Loucy (cell line): Measurements from ENCODE around the gene RSRC1.

Experiments
- H2AFZ ChIP-seq: fragments of 200-600 bp; sonication (generic); 2 replicates; pipeline ENCODE4 v1.6.0; 2016; ENCODE audit warnings: antibody characterized with exemption, mild to moderate bottlenecking, low read length, moderate library complexity
- H3F3A ChIP-seq: fragments of 200-600 bp; 2 replicates; pipeline ENCODE4 v1.6.0; 2016; ENCODE audit warnings: antibody characterized with exemption, low read depth, mild to moderate bottlenecking
- H3K27me3 ChIP-seq: fragments of 200-600 bp; sonication (generic); 2 replicates; pipeline ENCODE4 v1.6.1; 2014; ENCODE audit warnings: low read length, mild to moderate bottlenecking; ENCODE audit not compliant: insufficient read depth, poor library complexity, severe bottlenecking
- H3K36me3 ChIP-seq: fragments of 200-600 bp; sonication (generic); 2 replicates; pipeline ENCODE4 v1.6.1; 2016; ENCODE audit warnings: low read length; ENCODE audit not compliant: insufficient read depth
- H3K4me1 ChIP-seq: fragments of 200-600 bp; sonication (generic); 2 replicates; pipeline ENCODE4 v1.5.1; 2014; ENCODE audit warnings: low read length, mild to moderate bottlenecking; ENCODE audit not compliant: insufficient read depth, poor library complexity, severe bottlenecking
- H3K4me2 ChIP-seq: fragments of 200-600 bp; sonication (generic); 2 replicates; pipeline ENCODE4 v1.6.0; 2014; ENCODE audit warnings: antibody characterized with exemption, low read length, low read depth, mild to moderate bottlenecking; ENCODE audit not compliant: poor library complexity, severe bottlenecking
- H3K4me3 ChIP-seq: fragments of 200-600 bp; sonication (generic); 2 replicates; pipeline ENCODE4 v1.5.1; 2014; ENCODE audit warnings: low read length, mild to moderate bottlenecking, mixed read lengths; ENCODE audit not compliant: poor library complexity, severe bottlenecking
- H3K79me2 ChIP-seq: fragments of 200-600 bp; sonication (generic); 2 replicates; pipeline ENCODE4 v1.6.1; 2014; ENCODE audit warnings: low read length; ENCODE audit not compliant: insufficient read depth
- H3K9ac ChIP-seq: fragments of 200-600 bp; sonication (generic); 2 replicates; pipeline ENCODE4 v1.6.0; 2014; ENCODE audit warnings: mild to moderate bottlenecking, low read depth, low read length, moderate library complexity; ENCODE audit not compliant: poor library complexity, severe bottlenecking
- H3K9me2 ChIP-seq: fragments of 200-600 bp; sonication (generic); replicated peaks from 2 replicates; pipeline ENCODE4 v1.6.1; 2016; ENCODE audit warnings: low read depth, low read length, mixed read lengths
- H3K9me3 ChIP-seq: fragments of 200-600 bp; sonication (generic); 2 replicates; pipeline ENCODE4 v1.6.1; 2014; ENCODE audit warnings: mild to moderate bottlenecking, antibody characterized with exemption, low read length, low read depth; ENCODE audit not compliant: insufficient read depth
- H4K20me1 ChIP-seq: fragments of 200-600 bp; sonication (generic); 2 replicates; pipeline ENCODE4 v1.6.0; 2014; ENCODE audit warnings: antibody characterized with exemption, low read length, mild to moderate bottlenecking; ENCODE audit not compliant: insufficient read depth, poor library complexity, severe bottlenecking
- EZH2phosphoT487 ChIP-seq: fragments of 200-600 bp; IDR thresholded peaks from 2 replicates; pipeline ENCODE4 v1.6.1; 2018; ENCODE audit warnings: antibody characterized with exemption, mild to moderate bottlenecking, moderate library complexity, borderline replicate concordance
- TF ChIP-seq, protein P1 (sequence below): fragments of 200-600 bp; sonication (generic); conservative IDR thresholded peaks from 2 replicates; pipeline ENCODE4 v1.5.1; 2014; ENCODE audit warnings: mild to moderate bottlenecking, antibody characterized with exemption, low read length

The RSRC1 gene

DNA sequence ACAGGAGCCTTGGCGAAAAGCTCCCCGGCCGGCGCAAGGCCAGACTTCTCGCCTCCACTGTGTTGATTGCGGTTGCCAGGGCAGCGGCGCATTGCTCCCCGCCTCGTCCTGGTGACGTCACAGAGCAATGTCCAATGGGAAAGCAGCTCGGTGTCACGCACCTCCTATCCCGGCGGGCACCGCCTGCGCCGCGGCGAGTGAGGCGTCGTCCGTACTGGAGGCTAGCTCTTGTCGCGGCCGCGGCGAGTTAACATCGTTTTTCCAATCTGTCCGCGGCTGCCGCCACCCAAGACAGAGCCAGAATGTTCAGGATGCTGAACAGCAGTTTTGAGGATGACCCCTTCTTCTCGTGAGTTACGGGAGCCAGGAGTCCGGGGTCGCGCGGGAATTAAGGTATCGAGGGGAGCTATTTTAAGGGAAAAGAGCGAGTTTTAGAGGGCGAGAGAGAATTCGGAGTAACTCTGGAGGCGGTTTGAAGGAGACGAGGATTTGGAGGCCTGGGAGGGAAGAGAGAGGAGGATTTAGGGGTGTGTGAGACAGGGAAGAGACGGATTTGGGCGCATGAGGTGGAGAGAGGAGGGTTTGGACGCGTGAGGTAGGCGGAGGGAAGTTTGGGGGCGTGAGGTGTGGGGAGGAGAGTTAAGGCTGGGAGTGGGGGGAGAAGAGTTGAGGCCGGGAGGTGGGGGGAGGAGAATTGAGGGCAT lies 461.3 kb downstream of the RSRC1 start, which contains the start of gene MLF1:
Gene MLF1, plus strand, starts transcription at position 196 of the 704 bp plus-strand sequence. Its CDS starts 107 bp downstream, at position 303.
- Histone ChIP-seq H3K36me3 (no peaks in the 10 kb centered on the region), H3F3A (no peaks in the 10 kb centered on the region), H3K9me3 (no peaks in the 10 kb centered on the region), H4K20me1 (no peaks in the 10 kb centered on the region), H3K4me2 (no peak within 1 kb of the TSS), H3K27me3 (no peaks in the 10 kb centered on the region), H2AFZ (no peak within 1 kb of the TSS), H3K4me1 (no peaks in the 10 kb centered on the region), H3K4me3 (no peak within 1 kb of the TSS), H3K9ac (no peak within 1 kb of the TSS), H3K9me2 (no peaks in the 10 kb centered on the region), H3K79me2 (no peaks in the 10 kb centered on the region)
- no peak for TF ChIP-seq EZH2phosphoT487
- TF ChIP-seq, protein P1, sequence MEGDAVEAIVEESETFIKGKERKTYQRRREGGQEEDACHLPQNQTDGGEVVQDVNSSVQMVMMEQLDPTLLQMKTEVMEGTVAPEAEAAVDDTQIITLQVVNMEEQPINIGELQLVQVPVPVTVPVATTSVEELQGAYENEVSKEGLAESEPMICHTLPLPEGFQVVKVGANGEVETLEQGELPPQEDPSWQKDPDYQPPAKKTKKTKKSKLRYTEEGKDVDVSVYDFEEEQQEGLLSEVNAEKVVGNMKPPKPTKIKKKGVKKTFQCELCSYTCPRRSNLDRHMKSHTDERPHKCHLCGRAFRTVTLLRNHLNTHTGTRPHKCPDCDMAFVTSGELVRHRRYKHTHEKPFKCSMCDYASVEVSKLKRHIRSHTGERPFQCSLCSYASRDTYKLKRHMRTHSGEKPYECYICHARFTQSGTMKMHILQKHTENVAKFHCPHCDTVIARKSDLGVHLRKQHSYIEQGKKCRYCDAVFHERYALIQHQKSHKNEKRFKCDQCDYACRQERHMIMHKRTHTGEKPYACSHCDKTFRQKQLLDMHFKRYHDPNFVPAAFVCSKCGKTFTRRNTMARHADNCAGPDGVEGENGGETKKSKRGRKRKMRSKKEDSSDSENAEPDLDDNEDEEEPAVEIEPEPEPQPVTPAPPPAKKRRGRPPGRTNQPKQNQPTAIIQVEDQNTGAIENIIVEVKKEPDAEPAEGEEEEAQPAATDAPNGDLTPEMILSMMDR, result no peak

DNA sequence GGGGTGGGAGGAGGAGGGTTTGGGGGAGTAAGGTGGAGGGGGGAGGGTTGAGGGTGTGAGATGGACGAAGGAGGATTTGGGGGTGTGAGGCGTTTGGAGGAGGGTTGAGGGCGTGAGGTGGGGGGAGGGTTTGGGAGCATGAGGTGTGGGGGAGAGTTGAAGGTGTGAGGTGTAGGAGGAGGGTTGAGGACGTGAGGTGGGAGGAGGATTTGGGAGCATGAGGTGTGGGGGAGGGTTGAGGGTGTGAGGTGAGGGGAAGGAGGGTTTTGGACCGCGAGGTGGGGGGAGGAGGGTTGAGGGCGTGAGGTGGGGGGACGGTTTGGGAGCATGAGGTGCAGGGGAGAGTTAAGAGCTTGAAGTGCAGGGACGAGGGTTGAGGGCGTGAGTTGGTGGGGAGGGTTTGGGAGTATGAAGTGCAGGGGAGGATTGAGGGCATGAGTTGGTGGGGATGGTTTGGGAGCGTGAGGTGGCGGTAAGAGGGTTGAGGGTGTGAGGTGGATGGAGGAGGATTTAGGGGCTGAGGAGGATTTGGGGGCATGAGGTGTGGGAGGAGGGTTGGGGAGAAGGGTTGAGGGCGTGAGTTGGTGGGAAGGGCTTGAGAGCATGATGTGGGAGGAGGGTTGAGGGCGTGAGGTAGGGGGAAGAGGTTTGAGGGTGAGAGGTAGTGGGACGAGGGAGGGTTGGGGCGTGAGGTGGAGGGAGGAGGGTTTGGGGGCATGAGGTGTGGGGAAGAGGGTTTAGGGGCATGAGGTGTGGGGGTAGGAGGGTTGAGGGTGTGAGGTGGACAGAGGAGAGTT lies 462.3 kb downstream of the RSRC1 start:
- H3K4me2 ChIP-seq, result no peak overlapping the region

DNA sequence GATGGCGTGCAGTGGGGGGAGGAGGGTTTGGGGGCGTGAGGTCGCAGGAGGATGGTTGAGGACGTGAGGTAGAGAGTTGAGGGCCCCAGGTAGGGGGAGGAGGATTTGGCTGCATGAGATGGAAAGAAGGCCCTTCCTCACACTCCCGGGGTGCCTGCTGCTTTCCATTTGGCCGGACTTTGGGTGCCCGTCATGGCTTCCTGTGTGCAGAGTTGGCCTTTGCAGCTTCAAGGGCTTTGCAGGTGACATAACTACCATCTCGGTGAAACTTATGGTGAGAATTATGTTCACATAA lies 462.8 kb downstream of the RSRC1 start:
- Histone ChIP-seq H3K36me3 (no peaks in the 10 kb centered on the region), H3K27me3 (no peaks in the 10 kb centered on the region), H3K4me1 (no peaks in the 10 kb centered on the region), H3K9me3 (no peaks in the 10 kb centered on the region), H3K79me2 (no peaks in the 10 kb centered on the region), H4K20me1 (no peaks in the 10 kb centered on the region), H3K9me2 (no peaks in the 10 kb centered on the region), H3K4me3 (no peak overlapping the region), H3K4me2 (no peak overlapping the region), H3K9ac (no peak overlapping the region), H3F3A (no peaks in the 10 kb centered on the region), H2AFZ (no peak overlapping the region)
- TF ChIP-seq EZH2phosphoT487, result no peak
- TF ChIP-seq, protein P1, result no peak

More for the DNA sequence above, 462.3 kb downstream of the RSRC1 start:
- H3K27me3 ChIP-seq, result no peaks in the 10 kb centered on the region
- H3K36me3 ChIP-seq, result no peaks in the 10 kb centered on the region
- no peaks in the 10 kb centered on the region for H3K4me1 ChIP-seq
- H3K4me3 ChIP-seq, result no peak overlapping the region
- H2AFZ ChIP-seq, result no peak overlapping the region
- H4K20me1 ChIP-seq, result no peaks in the 10 kb centered on the region
- no peak for TF ChIP-seq EZH2phosphoT487
- TF ChIP-seq, protein P1, result no peak
- no peaks in the 10 kb centered on the region for H3K9me3 ChIP-seq
- no peaks in the 10 kb centered on the region for H3K9me2 ChIP-seq
- H3K9ac ChIP-seq, result no peak overlapping the region
- H3F3A ChIP-seq, result no peaks in the 10 kb centered on the region
- H3K79me2 ChIP-seq, result no peaks in the 10 kb centered on the region
